ENCODE data around the gene TUBGCP2. TPM values are rescaled to one million over a fixed set of nuclear protein-coding genes. Genes with fewer than 3 reads are reported as not detected.
A peak's percentile ranks its signal among the peaks of the same experiment; 100 is the strongest.

TUBGCP2 gene, protein sequence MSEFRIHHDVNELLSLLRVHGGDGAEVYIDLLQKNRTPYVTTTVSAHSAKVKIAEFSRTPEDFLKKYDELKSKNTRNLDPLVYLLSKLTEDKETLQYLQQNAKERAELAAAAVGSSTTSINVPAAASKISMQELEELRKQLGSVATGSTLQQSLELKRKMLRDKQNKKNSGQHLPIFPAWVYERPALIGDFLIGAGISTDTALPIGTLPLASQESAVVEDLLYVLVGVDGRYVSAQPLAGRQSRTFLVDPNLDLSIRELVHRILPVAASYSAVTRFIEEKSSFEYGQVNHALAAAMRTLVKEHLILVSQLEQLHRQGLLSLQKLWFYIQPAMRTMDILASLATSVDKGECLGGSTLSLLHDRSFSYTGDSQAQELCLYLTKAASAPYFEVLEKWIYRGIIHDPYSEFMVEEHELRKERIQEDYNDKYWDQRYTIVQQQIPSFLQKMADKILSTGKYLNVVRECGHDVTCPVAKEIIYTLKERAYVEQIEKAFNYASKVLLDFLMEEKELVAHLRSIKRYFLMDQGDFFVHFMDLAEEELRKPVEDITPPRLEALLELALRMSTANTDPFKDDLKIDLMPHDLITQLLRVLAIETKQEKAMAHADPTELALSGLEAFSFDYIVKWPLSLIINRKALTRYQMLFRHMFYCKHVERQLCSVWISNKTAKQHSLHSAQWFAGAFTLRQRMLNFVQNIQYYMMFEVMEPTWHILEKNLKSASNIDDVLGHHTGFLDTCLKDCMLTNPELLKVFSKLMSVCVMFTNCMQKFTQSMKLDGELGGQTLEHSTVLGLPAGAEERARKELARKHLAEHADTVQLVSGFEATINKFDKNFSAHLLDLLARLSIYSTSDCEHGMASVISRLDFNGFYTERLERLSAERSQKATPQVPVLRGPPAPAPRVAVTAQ
- total RNA-seq (2021; fragmentation: NEBNext Ultra II Directional; extraction: Animal tissue kit (Norgen Biotek cat#: 25700)): 10 to 100 TPM; 72.5 to 80.8 (median 77.7) TPM
- long read RNA-seq, full-length matches to known transcripts: 61 of 97 reads
- long read RNA-seq, partial matches to known transcripts: 25 of 97 reads
- long read RNA-seq, other reads (novel, unspliced or antisense): 11 of 97 reads

DNA sequence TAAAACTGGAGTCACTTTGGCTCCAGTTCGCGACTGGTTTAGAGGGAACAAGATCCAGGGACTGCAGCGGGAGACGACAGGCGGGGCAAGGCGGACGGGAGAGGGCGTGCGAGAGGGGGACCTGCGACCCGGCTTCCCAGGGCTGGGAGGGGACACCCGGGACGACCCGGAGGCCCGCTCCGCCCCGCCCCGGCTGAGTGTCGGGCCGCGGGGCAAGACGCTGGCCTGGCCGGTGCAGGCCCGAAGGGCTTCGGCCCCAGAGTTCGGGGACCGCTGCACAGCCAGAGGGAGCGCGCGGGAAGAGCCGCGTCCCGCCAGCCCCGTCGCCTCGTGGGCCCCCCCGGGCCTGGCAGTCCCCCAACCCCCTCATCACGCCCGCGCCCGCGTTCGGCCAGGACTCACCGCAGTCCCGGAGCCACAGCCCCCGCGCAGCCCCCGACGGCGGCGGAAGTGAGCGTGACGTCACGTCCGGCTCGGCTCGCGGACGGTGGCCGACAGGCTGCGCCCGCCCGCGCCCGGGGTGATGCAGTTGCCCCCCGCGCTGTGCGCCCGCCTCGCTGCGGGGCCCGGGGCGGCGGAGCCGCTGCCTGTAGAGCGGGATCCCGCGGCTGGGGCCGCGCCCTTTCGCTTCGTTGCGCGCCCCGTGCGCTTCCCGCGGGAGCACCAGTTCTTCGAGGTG, at the start of gene TUBGCP2, which contains the start of gene ZNF511:
TSS of gene TUBGCP2 (minus strand) at position 452 of the 679 bp plus-strand sequence. CDS start 5,931 bp downstream, outside the sequence.
TSS of gene ZNF511 (plus strand) at position 494 of the 679 bp plus-strand sequence. CDS start at position 524, 30 bp downstream.
- peak; percentile 72 for DNase-seq
- no peaks in the 10 kb centered on the region for H3K9me3 Mint-ChIP-seq
- peak within 1 kb of the TSS; percentile 99 for H3K27ac Mint-ChIP-seq
- H3K4me3 Mint-ChIP-seq: peak within 1 kb of the TSS; percentile 98
- peaks cover 30% of the 10 kb centered on the region for H3K4me1 Mint-ChIP-seq (ENCODE audit: low read depth)
- H3K36me3 Mint-ChIP-seq (ENCODE audit: low read depth): peaks cover 11% of the 10 kb centered on the region
- H3K27me3 Mint-ChIP-seq (ENCODE audit: insufficient read depth): peaks cover 4% of the 10 kb centered on the region
- TF ChIP-seq, protein P1, sequence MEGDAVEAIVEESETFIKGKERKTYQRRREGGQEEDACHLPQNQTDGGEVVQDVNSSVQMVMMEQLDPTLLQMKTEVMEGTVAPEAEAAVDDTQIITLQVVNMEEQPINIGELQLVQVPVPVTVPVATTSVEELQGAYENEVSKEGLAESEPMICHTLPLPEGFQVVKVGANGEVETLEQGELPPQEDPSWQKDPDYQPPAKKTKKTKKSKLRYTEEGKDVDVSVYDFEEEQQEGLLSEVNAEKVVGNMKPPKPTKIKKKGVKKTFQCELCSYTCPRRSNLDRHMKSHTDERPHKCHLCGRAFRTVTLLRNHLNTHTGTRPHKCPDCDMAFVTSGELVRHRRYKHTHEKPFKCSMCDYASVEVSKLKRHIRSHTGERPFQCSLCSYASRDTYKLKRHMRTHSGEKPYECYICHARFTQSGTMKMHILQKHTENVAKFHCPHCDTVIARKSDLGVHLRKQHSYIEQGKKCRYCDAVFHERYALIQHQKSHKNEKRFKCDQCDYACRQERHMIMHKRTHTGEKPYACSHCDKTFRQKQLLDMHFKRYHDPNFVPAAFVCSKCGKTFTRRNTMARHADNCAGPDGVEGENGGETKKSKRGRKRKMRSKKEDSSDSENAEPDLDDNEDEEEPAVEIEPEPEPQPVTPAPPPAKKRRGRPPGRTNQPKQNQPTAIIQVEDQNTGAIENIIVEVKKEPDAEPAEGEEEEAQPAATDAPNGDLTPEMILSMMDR (IDR thresholded peaks at IDR 0.05): no peak

DNA sequence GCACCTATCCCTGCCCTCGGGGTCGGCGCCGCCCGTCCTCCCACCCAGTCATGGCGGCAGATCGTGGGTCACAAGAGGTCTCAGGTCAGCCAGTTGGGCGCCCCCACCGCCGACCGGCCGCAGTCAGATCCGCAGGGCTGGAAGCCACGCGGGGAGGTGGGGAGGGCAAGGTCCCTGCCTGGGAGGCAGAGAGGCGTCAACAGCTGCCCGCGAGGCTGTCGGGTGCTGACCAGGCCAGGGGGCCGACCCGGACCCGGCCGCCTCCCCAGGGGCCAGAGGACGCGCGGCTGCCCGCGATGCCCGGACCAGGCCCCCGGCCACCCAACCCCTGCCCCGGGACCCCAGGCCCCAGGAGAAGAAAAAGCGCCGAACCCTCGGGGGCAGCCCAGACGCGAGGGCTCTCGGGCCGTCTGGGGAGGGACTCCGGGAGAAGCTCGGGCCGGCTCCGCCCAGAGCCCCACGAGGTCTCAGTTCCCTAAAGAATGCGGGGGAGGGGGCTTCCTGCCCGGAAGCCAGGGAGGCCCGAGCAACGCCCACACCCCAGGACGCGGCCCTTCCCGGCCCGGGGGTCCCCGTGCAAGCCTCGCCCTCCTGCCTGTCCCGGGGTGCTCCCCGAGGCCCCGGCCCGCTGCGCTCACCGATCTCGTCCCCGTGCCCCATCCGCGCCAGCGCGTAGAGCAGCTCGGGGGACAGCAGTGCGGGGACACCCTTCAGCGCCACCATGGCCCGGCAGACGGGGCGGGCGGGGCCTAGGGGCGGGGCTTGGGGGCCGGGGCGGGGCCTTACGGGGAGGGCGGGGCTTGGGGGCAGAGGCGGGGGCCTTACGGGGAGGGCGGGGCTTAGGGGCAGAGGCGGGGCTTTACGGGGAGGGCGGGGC, 48.9 kb upstream of the TUBGCP2 start, which contains the start of gene FUOM:
TSS of gene FUOM (minus strand) at position 735 of the 877 bp plus-strand sequence. CDS start at position 723, 12 bp downstream.
- no peak within 1 kb of the TSS for H3K27ac Mint-ChIP-seq
- peaks cover 13% of the 10 kb centered on the region for H3K36me3 Mint-ChIP-seq (ENCODE audit: low read depth)
- H3K9me3 Mint-ChIP-seq: no peaks in the 10 kb centered on the region
- no peak within 1 kb of the TSS; the same call in 1 of the 2 replicates for H3K4me3 Mint-ChIP-seq
- DNase-seq: no peak
- TF ChIP-seq, protein P1 (IDR thresholded peaks at IDR 0.05): no peak
- H3K27me3 Mint-ChIP-seq (ENCODE audit: insufficient read depth): peaks cover 6% of the 10 kb centered on the region
- no peaks in the 10 kb centered on the region for H3K4me1 Mint-ChIP-seq (ENCODE audit: low read depth)

DNA sequence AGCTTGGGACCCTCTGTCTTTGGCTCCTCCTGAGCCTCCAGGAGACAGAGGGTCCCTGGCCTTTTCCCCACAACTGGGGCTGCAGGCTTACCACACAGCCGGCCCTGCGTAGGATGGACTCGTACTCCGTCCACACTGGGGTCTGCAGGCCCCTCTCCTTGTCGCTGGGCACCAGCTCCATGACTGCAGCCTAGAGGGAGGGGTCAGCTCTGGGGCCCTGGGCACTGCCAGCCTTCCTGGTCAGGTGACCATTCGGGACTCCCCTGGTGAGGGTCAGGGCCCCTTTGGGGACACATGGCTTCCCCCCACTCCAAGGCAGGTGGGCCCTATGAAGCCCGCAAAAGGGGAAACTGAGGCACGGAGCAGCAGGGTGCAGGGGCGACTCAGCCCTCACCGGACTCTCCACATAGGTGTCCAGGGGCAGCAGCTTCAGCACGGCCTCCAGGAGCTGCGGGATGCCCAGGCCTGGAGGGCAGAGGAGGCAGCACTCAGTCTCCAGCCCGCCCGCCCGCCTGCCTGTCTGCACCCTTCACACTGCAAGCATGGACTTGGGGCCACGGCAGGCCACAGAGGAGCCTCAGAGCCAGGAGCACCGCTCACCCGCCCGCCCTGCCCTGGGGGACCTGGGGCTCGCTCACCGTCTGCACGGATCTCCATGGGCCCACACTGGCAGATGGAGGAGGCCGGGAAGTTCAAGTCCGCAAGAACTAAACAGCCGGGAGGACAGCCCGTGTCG, 48.0 kb upstream of the TUBGCP2 start:
- H3K27ac Mint-ChIP-seq: no peak overlapping the region
- peaks cover 5% of the 10 kb centered on the region for H3K27me3 Mint-ChIP-seq (ENCODE audit: insufficient read depth)
- no peaks in the 10 kb centered on the region for H3K4me1 Mint-ChIP-seq (ENCODE audit: low read depth)
- TF ChIP-seq, protein P1 (IDR thresholded peaks at IDR 0.05): no peak
- no peaks in the 10 kb centered on the region for H3K9me3 Mint-ChIP-seq
- peaks cover 5% of the 10 kb centered on the region for H3K36me3 Mint-ChIP-seq (ENCODE audit: low read depth)
- H3K4me3 Mint-ChIP-seq: no peak overlapping the region; the same call in 1 of the 2 replicates
- no peak for DNase-seq

DNA sequence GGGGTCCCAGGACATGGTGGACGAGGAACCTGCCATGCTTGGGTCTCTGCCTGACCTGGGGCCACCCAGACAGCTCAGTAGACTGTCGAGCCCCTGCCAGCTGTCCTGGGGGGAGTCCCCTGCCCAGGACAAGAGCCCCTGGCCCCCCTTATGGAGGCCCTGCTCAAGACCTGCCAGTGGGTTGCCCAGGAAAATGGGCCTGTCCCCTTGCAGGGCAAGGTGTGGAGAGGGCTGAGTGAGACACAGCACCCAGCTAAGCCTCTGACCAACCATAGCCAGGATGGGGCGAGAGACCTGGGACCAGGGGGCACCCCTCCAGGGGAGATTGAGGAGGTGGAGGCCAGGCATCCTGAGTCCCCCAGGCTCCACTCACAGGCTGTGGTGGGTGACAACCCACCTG, 47.3 kb upstream of the TUBGCP2 start:
- Mint-ChIP-seq H3K4me3 (no peak overlapping the region), H3K36me3 (ENCODE audit: low read depth) (no peaks in the 10 kb centered on the region), H3K9me3 (no peaks in the 10 kb centered on the region), H3K27me3 (ENCODE audit: insufficient read depth) (peaks cover 5% of the 10 kb centered on the region), H3K27ac (no peak overlapping the region), H3K4me1 (ENCODE audit: low read depth) (no peaks in the 10 kb centered on the region)
- TF ChIP-seq, protein P1 (IDR thresholded peaks at IDR 0.05): no peak
- no peak for DNase-seq
